Measurements from ENCODE around the gene HERC6. TPM values are rescaled to one million over a fixed set of nuclear protein-coding genes. Genes with fewer than 3 reads are reported as not detected.
"Not testable (repeated sequence)": the region's sequence is repeated elsewhere in the genome, so short reads cannot be mapped to it uniquely, and the experiment has no call there.

HERC6 gene
- total RNA-seq, 1 donor: 4.9 TPM

- no peak for TF ChIP-seq CTCF (IDR thresholded peaks at IDR 0.05; ENCODE audit: insufficient read depth, low read length)
- no peak overlapping the region for H3K4me3 ChIP-seq (ENCODE audit: low read depth, low read length)
- no peak for DNase-seq (ENCODE audit: low read depth)
Observed at GRCh38 chr4:88447371-88448095, 68.9 kb downstream of the HERC6 start.

GRCh38 chr4:88448211-88448765, 69.6 kb downstream of the HERC6 start:
- not testable (repeated sequence) for H3K4me3 ChIP-seq (ENCODE audit: low read depth, low read length); DNase-seq (ENCODE audit: low read depth)

GRCh38 chr4:88448889-88449288, 70.2 kb downstream of the HERC6 start:
- TF ChIP-seq CTCF (IDR thresholded peaks at IDR 0.05; ENCODE audit: insufficient read depth, low read length): no peak
- DNase-seq (ENCODE audit: low read depth): no peak
- H3K4me3 ChIP-seq (ENCODE audit: low read depth, low read length): no peak overlapping the region

- no peak for TF ChIP-seq CTCF (IDR thresholded peaks at IDR 0.05; ENCODE audit: insufficient read depth, low read length)
- DNase-seq (ENCODE audit: low read depth): no peak
- no peak overlapping the region for H3K4me3 ChIP-seq (ENCODE audit: low read depth, low read length)
Observed at GRCh38 chr4:88449290-88449689, 70.6 kb downstream of the HERC6 start.

- H3K4me3 ChIP-seq (ENCODE audit: low read depth, low read length): no peak overlapping the region
- no peak for TF ChIP-seq CTCF (IDR thresholded peaks at IDR 0.05; ENCODE audit: insufficient read depth, low read length)
- no peak for DNase-seq (ENCODE audit: low read depth)
Observed at GRCh38 chr4:88451205-88451604, 72.6 kb downstream of the HERC6 start.

GRCh38 chr4:88452912-88453311, 74.3 kb downstream of the HERC6 start:
- DNase-seq (ENCODE audit: low read depth): no peak
- H3K4me3 ChIP-seq (ENCODE audit: low read depth, low read length): no peak overlapping the region
- TF ChIP-seq CTCF (IDR thresholded peaks at IDR 0.05; ENCODE audit: insufficient read depth, low read length): no peak

GRCh38 chr4:88456670-88457306, 78.1 kb downstream of the HERC6 start, which contains the start of gene HERC5:
TSS of gene HERC5 (plus strand) at chr4:88457119. CDS start at chr4:88457270, 151 bp downstream.
- peak within 1 kb of the TSS; percentile 64 for H3K4me3 ChIP-seq (ENCODE audit: low read depth, low read length)
- TF ChIP-seq CTCF (IDR thresholded peaks at IDR 0.05; ENCODE audit: insufficient read depth, low read length): peak; percentile 68

More at GRCh38 chr4:88456670-88457306, 78.1 kb downstream of the HERC6 start, which contains the start of gene HERC5:
- peak; percentile 86 for DNase-seq (ENCODE audit: low read depth)
